HepG2 (cell line): ENCODE data around the gene JMJD6. TPM values are rescaled to one million over a fixed set of nuclear protein-coding genes. Genes with fewer than 3 reads are reported as not detected.

ENCODE experiments used
- ARNT ChIP-seq: fragments of 450-650 bp; IDR thresholded peaks from 2 replicates; pipeline ENCODE4 v1.6.1; 2017
- ELF3 ChIP-seq: IDR thresholded peaks from 2 replicates; pipeline ENCODE4 v1.6.1; 2016; ENCODE audit warnings: missing genetic modification reagents, missing compliant biosample characterization
- ESRRA ChIP-seq: sonication (generic); formaldehyde crosslinking; IDR thresholded peaks from 2 replicates; pipeline ENCODE4 v1.5.1; 2020; ENCODE audit warnings: mild to moderate bottlenecking, low read depth, missing genetic modification reagents
- HNF4G ChIP-seq, 2 experiments: sonication (generic) in 1 of 2; formaldehyde crosslinking in 1 of 2; IDR thresholded peaks; 2 replicates each; pipeline versions ENCODE4 v1.4.0 to v1.6.1; 2011 to 2020; ENCODE audit warnings: borderline replicate concordance in 2 of 2, low read depth in 2 of 2, mild to moderate bottlenecking in 2 of 2, low read length in 1 of 2, missing genetic modification reagents in 1 of 2, moderate library complexity in 1 of 2
- KAT7 ChIP-seq: IDR thresholded peaks from 2 replicates; pipeline ENCODE4 v1.6.1; 2018; ENCODE audit warnings: borderline replicate concordance, missing compliant biosample characterization
- MEIS2 ChIP-seq: sonication (generic); formaldehyde crosslinking; IDR thresholded peaks from 2 replicates; pipeline ENCODE4 v1.9.0; 2021; ENCODE audit warnings: mild to moderate bottlenecking, missing genetic modification reagents
- MLLT10 ChIP-seq: sonication (generic); formaldehyde crosslinking; IDR thresholded peaks from 2 replicates; pipeline ENCODE4 v1.4.0; 2020; ENCODE audit warnings: missing genetic modification reagents
- MTA3 ChIP-seq: sonication (generic); formaldehyde crosslinking; IDR thresholded peaks from 2 replicates; pipeline ENCODE4 v1.4.0; 2020; ENCODE audit warnings: missing genetic modification reagents
- RNF2 ChIP-seq: fragments of 450-650 bp; conservative IDR thresholded peaks from 2 replicates; pipeline ENCODE4 v1.6.1; 2016; ENCODE audit warnings: low read depth
- TBX3 ChIP-seq: fragments of 450-650 bp; IDR thresholded peaks from 2 replicates; pipeline ENCODE4 v1.6.1; 2017; ENCODE audit warnings: antibody characterized with exemption, mild to moderate bottlenecking, inconsistent platforms, borderline replicate concordance
- TEAD2 ChIP-seq: sonication (generic); formaldehyde crosslinking; IDR thresholded peaks from 2 replicates; pipeline ENCODE4 v1.9.0; 2021; ENCODE audit warnings: missing genetic modification reagents
- TGIF2 ChIP-seq: IDR thresholded peaks from 2 replicates; pipeline ENCODE4 v1.6.1; 2016; ENCODE audit warnings: control low read depth, missing compliant biosample characterization
- TMF1 ChIP-seq: sonication (generic); formaldehyde crosslinking; IDR thresholded peaks from 2 replicates; pipeline ENCODE4 v1.8.1; 2022; ENCODE audit warnings: low read depth, missing genetic modification reagents
- ZMYM3 ChIP-seq: sonication (generic); formaldehyde crosslinking; IDR thresholded peaks from 2 replicates; pipeline ENCODE4 v1.5.1; 2020; ENCODE audit warnings: mild to moderate bottlenecking, missing genetic modification reagents
- ZNF468 ChIP-seq: sonication (generic); formaldehyde crosslinking; IDR thresholded peaks from 2 replicates; pipeline ENCODE4 v1.8.0; 2022; ENCODE audit warnings: mild to moderate bottlenecking, moderate library complexity, missing genetic modification reagents
- ZNF766 ChIP-seq: sonication (generic); formaldehyde crosslinking; IDR thresholded peaks from 2 replicates; pipeline ENCODE4 v1.5.0; 2020; ENCODE audit warnings: missing genetic modification reagents, borderline replicate concordance
- ZNF792 ChIP-seq: IDR thresholded peaks from 2 replicates; pipeline ENCODE4 v1.6.1; 2016
- polyA plus RNA-seq, 8 experiments: library from polyadenylated mRNA; depleted of rRNA in 3 of 8; stranded (reverse) in 7 of 8; unstranded in 1 of 8; fragments of >200 nt; fragmentation: Illumina TruSeq in 4 of 8; extraction: Trizol in 4 of 8; gene quantifications; 2 replicates each; pipeline versions ENCODE4 v1.2.1 to v1.2.3, GENCODE V29; 2011 to 2016; ENCODE audit warnings: low read depth in 4 of 8, missing spikeins in 1 of 8, mixed read lengths in 1 of 8; ENCODE audit not compliant: insufficient read depth in 1 of 8
- total RNA-seq, 5 experiments: library from RNA; depleted of rRNA; stranded (reverse); fragments of >200 nt; fragmentation: Illumina TruSeq; extraction: Trizol; gene quantifications; 2 replicates each; pipeline ENCODE4 v1.2.3, GENCODE V29; 2016; ENCODE audit warnings: low read depth in 1 of 5
- TF ChIP-seq, protein P1 (sequence below), 2 experiments: sonication (generic) in 1 of 2; formaldehyde crosslinking in 1 of 2; IDR thresholded peaks; 2 replicates each; pipeline versions ENCODE4 v1.6.1 to v1.9.0; 2014 to 2022; ENCODE audit warnings: antibody characterized with exemption in 1 of 2, borderline replicate concordance in 1 of 2, inconsistent platforms in 1 of 2, low read depth in 1 of 2, missing genetic modification reagents in 1 of 2
- TF ChIP-seq, protein P2 (sequence below): sonication (generic); formaldehyde crosslinking; IDR thresholded peaks from 2 replicates; pipeline ENCODE4 v1.8.0; 2022; ENCODE audit warnings: missing genetic modification reagents, mild to moderate bottlenecking, moderate library complexity, borderline replicate concordance
- TF ChIP-seq, protein P3 (sequence below): sonication (generic); formaldehyde crosslinking; IDR thresholded peaks from 2 replicates; pipeline ENCODE4 v1.4.0; 2020; ENCODE audit warnings: missing genetic modification reagents, borderline replicate concordance

Gene JMJD6
- total and polyA plus RNA-seq, 2 of the 13 experiments (the other 11 are each of a cell fraction or from before 2014, with no cell fraction given), result 33.6 to 41.0 TPM

DNA sequence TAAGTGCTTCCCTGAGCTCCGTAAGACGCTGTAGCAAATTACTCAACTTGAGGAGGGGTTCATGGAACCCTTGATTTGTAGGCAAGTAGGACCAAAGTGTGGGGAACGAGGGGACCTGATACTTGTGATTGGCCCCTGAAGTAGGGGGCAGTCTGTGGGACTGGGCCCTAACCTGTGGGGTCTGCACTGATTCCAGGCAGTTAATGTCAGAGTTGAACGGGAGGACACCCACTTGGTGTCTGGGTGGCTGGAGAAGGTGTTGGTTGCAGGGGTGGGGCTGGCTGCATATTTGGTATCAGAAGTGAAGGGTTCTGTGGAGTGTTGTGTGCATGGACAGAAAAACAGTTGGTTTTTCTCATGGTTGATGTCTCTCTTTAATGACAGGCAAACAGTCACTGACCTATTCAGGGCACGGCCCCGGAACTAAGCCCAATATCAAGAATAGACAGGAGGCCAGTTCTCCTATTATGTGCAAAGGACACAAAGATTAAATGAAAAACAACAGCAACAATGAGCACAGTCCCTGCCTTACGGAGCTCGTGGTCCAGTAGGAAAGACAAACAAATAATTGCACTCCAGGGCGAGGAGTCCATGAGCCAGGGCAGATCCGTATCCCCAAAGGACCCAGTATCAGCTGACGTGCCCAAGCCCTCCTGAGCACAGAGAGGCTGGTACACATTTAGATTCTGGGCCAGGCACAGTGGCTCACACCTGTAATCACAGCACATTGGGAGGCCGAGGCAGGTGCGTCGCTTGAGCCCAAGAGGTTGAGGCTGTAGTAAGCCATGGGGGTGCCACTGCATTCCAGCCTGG, 34.8 kb downstream of the JMJD6 start (continued):
- peak; percentile 95 for TF ChIP-seq ZMYM3 (CRISPR knock-in tag)
- TF ChIP-seq ESRRA (CRISPR knock-in tag), result peak; percentile 83; the same call in 1 of the 2 replicates
- TF ChIP-seq ZNF766 (CRISPR knock-in tag), result no peak
- no peak for TF ChIP-seq RNF2
- TF ChIP-seq ZNF792, result peak; percentile 86; the same call in 1 of the 2 replicates
- TF ChIP-seq ARNT, result no peak
- no peak for TF ChIP-seq TBX3
- TF ChIP-seq ELF3, result peak; percentile 94
- no peak for TF ChIP-seq MTA3 (CRISPR knock-in tag)
- no peak for TF ChIP-seq TMF1 (CRISPR knock-in tag)
- TF ChIP-seq, protein P1, sequence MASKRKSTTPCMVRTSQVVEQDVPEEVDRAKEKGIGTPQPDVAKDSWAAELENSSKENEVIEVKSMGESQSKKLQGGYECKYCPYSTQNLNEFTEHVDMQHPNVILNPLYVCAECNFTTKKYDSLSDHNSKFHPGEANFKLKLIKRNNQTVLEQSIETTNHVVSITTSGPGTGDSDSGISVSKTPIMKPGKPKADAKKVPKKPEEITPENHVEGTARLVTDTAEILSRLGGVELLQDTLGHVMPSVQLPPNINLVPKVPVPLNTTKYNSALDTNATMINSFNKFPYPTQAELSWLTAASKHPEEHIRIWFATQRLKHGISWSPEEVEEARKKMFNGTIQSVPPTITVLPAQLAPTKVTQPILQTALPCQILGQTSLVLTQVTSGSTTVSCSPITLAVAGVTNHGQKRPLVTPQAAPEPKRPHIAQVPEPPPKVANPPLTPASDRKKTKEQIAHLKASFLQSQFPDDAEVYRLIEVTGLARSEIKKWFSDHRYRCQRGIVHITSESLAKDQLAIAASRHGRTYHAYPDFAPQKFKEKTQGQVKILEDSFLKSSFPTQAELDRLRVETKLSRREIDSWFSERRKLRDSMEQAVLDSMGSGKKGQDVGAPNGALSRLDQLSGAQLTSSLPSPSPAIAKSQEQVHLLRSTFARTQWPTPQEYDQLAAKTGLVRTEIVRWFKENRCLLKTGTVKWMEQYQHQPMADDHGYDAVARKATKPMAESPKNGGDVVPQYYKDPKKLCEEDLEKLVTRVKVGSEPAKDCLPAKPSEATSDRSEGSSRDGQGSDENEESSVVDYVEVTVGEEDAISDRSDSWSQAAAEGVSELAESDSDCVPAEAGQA (IDR thresholded peaks at IDR 0.05; ENCODE audit: low read depth), result no peak
- TF ChIP-seq, protein P1 (CRISPR knock-in tag; IDR thresholded peaks at IDR 0.05; ENCODE audit: borderline replicate concordance), result no peak
- TF ChIP-seq TEAD2 (CRISPR knock-in tag), result no peak
- TF ChIP-seq, protein P2, sequence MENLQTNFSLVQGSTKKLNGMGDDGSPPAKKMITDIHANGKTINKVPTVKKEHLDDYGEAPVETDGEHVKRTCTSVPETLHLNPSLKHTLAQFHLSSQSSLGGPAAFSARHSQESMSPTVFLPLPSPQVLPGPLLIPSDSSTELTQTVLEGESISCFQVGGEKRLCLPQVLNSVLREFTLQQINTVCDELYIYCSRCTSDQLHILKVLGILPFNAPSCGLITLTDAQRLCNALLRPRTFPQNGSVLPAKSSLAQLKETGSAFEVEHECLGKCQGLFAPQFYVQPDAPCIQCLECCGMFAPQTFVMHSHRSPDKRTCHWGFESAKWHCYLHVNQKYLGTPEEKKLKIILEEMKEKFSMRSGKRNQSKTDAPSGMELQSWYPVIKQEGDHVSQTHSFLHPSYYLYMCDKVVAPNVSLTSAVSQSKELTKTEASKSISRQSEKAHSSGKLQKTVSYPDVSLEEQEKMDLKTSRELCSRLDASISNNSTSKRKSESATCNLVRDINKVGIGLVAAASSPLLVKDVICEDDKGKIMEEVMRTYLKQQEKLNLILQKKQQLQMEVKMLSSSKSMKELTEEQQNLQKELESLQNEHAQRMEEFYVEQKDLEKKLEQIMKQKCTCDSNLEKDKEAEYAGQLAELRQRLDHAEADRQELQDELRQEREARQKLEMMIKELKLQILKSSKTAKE (CRISPR knock-in tag), result peak; percentile 89
- peak; percentile 80; the same call in 1 of the 2 replicates for TF ChIP-seq MEIS2 (CRISPR knock-in tag)
- TF ChIP-seq, protein P3, sequence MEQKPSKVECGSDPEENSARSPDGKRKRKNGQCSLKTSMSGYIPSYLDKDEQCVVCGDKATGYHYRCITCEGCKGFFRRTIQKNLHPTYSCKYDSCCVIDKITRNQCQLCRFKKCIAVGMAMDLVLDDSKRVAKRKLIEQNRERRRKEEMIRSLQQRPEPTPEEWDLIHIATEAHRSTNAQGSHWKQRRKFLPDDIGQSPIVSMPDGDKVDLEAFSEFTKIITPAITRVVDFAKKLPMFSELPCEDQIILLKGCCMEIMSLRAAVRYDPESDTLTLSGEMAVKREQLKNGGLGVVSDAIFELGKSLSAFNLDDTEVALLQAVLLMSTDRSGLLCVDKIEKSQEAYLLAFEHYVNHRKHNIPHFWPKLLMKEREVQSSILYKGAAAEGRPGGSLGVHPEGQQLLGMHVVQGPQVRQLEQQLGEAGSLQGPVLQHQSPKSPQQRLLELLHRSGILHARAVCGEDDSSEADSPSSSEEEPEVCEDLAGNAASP (CRISPR knock-in tag), result peak; percentile 92; the same call in 1 of the 2 replicates
- no peak for TF ChIP-seq ZNF468
- 0 out of 2 replicates have a peak, but pooled peaks have one; percentile 21 for TF ChIP-seq HNF4G (IDR thresholded peaks at IDR 0.05; ENCODE audit: borderline replicate concordance, low read depth, low read length)
- TF ChIP-seq HNF4G (CRISPR knock-in tag; IDR thresholded peaks at IDR 0.05; ENCODE audit: borderline replicate concordance, low read depth), result peak; percentile 67; the same call in 1 of the 2 replicates
- no peak for TF ChIP-seq MLLT10 (CRISPR knock-in tag)
- TF ChIP-seq KAT7 (CRISPR knock-in tag), result 0 out of 2 replicates have a peak, but pooled peaks have one; percentile 24
- no peak for TF ChIP-seq TGIF2 (CRISPR knock-in tag)
